ACHN (cell line): ENCODE data around the gene CIAO2B.

Experiments used
- DNase-seq: peaks from one replicate; pipeline ENCODE4 v3.0.0-alpha.2; 2015
- in situ Hi-C: cut with HindIII; loops from 2 replicates; pipeline ENCODE4 v1.10.0; 2017; ENCODE audit warnings: low sequenced_read_pairs, low pct_ligation_motif_present, low pct_unique_long_range_greater_than_20kb

CIAO2B gene

DNA sequence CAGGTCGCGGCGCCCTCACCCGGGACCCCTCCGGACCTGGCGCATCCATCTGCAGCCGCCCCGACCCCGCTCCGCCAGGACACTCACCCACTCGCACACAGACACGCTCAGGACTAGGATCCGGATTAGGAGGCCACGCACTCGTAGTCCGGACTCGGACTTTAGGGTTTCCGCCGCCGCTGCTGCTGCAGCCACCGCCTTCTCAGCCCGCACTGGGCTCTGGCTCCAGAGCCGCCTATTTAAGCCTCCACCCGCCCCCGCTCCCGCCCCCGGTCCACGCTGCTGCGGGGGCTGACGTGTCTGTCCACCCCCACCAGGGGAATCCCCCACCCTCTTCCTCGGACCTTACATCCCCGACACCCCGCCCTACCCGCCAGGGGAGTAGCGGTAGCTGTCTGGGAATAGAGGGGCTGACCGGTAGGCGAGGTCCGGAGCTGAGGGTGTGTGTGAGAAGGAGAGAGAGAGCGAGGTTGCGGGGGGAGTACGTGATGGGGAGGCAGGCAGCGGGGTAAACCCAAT, 8.8 kb downstream of the CIAO2B start, which contains the start of gene RRAD:
RRAD (minus strand) TSS at position 214 of the 519 bp plus-strand sequence. CDS start 356 bp downstream, outside the sequence.
- peak; percentile 93 for DNase-seq
- in situ Hi-C loops = no loop called here

DNA sequence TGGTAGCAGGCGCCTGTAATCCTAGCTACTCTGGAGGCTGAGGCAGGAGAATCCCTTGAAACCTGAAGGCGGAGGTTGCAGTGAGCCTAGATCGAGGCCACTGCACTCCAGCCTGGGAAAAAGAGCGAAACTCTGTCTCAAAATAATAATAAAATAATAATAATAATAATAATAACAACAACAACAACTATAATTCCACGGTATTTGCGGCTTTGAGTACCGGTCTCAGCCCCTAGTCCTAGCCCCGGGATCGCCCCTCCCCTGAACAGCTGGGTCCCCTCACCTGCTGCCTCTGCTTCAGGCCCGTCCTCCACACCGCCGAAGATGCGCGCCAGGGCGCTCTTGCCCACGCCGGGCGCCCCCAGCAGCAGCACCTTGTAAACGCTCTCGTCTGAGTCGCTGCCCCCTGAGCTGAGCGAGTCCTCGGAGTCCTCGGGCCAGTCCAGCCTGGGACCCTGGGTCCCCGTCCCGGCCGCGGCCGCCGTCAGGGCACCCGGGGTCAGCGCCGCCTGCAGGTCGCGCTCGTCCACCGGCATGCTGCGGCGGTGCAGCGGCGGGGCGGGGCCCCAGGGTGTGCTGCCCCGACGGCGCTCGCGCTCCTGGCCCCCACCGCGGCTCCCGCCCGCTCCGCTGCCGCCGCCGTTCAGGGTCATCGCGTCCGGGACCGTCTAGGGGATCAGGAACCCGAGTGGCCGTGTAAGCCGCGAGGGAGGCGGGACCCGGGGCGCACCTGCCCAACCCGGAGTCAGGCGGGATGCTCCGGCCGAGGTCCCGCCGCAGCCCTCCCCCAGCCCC, 9.5 kb downstream of the CIAO2B start:
- in situ Hi-C loops = no loop called here
- DNase-seq = peak; percentile 63

DNA sequence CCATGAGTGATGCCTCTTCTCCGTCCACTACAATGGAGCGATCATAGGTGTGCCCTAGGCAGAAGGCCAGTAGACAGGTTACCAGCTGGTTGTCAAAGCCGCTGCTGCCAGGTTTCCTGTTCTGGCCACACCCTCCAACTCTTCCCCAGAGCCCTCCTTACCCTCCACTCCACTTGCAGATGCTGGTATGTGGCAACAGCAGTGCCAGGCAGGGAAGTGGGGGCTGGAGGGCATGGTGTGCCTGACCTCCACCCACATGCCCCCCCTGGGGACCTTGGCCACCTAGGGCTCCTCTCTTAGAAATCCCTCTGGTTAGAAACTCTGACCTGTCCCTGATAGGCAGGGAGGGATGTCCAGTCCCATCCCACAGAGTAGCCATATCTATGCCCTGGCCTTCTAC, 10.3 kb downstream of the CIAO2B start:
- in situ Hi-C loops = no loop called here
- DNase-seq = no peak

DNA sequence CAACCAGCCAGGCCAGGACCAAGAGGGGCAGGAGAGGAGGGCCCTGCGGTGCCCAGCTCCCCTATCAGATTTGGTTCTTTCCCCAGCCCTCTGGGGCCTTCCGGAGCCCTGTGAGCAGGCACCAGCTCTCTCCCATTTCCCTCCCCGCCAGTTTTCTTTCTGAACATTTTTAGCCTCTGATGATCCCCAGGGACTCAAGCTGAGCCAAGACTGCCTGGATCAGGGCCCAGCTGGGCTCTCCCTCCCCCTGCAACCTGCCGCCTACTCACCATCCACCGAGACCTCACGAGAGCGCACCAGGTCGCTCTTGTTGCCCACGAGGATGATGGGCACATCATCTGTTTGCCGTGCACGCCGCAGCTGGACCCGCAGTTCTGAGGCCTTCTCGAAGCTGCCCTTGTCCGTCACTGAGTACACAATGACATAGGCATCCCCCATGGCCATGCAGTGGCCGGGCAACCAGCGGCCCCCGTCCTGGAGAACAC, 10.9 kb downstream of the CIAO2B start:
- in situ Hi-C loops = no loop called here
- peak; percentile 30 for DNase-seq

DNA sequence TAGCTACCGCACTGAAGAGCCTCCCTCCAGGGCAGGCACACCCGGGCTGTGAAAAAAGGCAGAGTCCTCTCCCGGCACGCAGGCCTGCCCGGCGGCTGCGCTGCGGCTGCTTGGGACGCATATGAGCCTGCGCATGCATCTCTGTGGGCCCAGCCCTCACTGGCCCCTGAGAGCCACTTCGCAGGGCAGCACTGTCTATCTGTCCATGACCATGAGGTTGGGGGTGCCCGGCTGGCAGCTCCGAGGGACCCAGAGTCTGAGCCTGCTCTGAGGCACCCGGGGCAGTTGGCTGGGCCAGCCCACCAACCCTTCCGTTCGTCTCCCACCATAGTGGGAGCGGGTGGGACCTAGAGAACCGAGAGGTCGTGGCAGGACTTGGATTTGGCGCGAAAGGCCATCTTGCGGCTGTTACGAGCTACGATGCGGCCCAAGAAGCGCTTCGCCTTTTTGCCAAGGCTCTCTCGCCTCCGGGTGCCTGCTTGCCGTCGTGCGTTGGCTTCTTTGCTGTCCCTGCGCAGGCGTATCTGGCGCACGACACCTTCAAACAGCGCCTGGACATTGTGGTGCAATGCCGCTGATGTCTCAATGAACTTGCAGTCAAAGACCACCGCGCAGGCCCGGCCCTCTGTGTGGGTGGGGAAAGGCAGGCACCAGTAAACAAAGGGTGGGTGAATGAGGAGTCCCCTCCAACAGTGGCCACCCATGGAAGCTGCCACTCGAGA, 12.3 kb downstream of the CIAO2B start:
- in situ Hi-C loops = no loop called here
- no peak for DNase-seq

DNA sequence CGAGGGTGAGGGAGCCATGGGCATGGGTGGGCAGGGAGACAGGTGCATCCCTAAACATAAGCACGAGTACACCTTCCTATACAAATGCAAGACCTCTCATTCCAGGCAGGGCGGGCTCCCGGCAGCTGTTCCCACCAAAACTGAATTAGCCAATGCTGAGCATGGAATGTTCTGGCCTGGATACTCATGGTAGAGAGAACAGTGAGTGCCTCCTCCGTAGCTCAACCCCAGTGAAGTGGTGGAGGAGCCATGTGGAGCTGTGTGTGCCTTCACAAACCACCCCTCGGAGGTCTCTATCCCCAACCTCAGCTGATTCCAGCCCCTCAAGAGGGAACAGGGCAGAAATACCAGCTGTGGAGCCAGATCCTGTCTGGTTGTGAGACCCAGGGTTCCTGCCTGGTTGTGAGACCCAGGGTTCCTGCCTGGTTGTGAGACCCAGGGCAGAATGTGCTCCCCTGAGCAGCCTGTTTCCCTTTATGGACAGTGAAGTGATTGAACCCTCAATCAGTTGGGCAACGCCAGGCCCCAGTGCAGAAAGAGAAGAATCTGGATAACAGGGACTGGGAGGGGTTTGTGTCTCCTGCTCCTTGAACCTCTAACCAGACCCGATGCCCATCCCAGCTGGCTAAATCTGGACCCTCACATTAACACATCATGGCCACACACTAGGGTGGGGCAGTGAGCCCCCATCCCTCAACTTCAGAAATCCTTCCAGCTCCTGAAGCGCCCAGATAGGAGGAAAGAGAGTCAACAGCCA, 13.1 kb downstream of the CIAO2B start:
- DNase-seq = peak; percentile 26
- in situ Hi-C loops = no loop called here

DNA sequence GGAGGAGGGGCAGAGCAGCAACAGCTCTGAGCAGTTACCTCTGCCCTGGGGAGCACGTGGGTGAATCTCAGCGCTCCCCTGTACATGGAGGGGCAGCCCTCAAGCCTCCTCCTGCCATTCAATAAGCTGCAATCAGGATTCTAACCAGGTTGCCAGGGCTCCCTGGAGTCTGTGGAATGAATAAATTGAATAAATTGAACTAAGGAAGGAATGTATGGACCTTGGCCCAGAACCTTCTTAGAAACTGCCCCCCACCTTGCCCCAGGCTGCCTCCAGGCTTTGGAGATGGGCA, 14.0 kb downstream of the CIAO2B start:
- peak; percentile 28 for DNase-seq
- in situ Hi-C loops = no loop called here

DNA sequence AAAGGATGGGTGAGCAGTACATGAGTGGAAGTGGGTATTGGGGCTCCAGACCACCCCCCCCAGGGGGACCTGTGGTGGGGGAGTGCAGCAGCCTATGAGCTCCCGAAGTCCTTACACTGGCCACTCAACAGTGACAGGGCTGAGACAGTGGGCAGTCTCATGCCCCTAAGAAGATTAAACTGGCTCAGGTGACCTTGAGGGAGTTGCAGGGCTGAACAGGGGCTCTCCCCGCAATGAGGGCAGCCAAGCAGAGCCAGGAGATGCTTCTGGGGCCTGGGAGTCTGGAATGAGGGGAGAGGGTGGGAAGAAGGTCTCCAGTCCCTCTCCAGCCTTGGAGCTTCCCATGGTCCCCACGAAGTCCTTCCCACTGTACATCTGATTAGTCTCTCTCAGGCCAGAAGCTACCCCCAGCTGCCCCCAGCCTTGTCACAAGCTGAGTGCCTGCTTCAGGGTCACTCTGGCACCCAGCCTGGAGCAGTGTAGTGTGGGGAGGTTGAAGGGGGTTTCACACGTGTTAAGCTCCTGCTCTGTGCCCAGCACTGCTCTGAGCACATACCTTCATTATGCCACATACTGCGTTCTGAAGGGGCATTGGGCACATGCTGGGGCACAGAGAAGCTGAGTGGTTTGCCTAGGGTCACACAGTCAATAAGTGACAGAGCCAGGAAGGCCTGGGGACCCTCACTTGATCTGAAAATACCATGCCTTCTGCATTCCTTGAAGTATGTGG, 14.5 kb downstream of the CIAO2B start:
- peak; percentile 32 for DNase-seq
- in situ Hi-C loops = no loop called here

DNA sequence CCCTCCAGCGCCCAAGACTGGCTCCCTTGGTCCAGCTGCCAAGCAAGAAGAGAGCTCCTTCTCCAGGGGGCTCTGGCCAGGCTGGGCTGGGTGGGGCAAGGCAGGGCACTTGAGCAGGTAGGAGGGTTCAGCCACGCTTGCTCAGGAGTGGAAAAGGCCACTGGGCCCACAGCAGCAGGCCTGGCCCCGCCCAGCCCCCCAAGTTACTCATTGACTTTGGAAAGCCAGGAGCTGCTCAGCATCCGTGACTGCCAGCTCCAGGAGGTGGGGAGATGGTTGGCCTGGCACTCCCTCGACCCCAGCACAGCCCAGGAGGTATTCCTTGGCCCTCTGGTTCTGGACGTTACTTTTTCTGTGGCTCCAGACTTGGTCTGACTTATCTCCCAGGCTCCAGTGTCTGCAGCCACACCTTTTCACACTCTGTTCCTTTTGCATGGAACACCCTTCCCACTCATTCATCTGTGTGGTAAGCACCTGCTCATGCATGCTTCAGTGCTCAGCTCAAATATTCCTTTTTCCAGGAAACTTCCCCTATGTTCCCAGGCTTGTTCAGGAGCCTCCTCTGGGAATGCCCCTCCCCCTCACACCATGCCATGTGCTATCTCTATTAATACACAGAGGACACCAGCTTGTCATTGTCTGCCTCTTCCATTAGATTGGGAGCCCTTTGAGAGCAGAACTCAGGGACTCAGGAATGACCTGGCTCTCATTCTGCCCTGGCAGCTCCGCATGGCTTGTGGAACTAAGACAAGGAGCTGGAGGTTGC, 15.2 kb downstream of the CIAO2B start, which contains the start of gene CDH16:
CDH16 (minus strand) TSS at position 83 of the 766 bp plus-strand sequence. CDS start 820 bp downstream, outside the sequence.
- in situ Hi-C loops = no loop called here
- peak; percentile 93 for DNase-seq

DNA sequence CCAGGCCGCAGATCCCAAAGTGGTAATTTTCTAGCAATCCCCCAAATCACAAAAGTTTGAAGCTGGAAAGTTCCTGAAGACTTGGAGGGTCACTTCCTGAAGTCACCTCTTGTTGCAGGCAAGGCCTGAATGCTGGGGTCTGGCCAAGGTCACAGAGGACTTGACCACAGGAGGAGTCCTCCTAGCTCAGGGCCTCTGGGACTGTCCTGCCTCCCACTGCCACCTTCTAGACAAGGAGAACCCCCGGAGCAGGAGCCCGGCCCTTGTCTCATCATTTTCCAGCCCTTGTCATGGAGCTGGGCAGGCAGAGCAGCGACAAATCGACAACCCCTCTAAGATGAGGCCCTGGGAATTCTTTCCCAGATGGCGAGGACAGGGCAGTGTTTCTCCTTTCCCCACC, 15.8 kb downstream of the CIAO2B start:
- DNase-seq = no peak
- in situ Hi-C loops = no loop called here

DNA sequence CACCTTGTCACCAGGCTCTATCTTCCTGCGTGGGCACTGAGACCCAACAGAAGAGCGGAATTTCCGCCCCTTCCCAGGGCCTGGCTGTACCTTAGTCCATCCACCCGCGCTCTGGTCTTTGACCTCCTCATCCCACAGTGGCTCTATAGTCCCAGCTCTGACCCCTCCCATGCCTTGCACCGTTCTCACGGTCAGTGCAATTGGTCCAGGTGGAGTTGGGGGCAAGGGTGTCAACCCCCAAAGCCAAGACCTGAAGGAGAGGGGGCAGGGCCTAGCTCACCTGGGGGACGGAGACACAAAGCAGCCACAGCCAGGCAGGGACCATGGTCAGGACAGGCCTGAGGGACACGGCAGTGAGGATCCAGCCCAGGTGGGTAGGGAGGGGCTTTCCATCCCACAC, 16.5 kb downstream of the CIAO2B start:
- no peak for DNase-seq
- in situ Hi-C loops = no loop called here

DNA sequence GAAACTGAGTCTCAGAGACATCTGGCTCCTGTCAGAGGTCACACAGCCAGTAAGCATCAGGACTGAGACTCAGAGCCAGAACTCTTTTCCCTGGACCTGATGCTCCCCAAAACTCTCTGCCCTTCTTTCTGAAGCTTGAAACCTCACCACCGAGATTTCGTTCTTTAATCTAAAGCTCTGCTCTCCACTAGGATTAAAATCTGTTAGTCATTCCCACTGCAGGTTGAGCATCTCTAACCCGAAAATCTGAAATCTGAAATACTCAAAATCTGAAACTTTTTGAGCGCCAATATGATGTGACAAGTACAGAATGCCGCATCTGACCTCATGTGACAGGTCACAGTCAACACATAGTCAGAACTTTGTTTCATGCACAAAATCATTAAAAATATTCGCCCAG, 17.7 kb downstream of the CIAO2B start:
- in situ Hi-C loops = no loop called here
- DNase-seq = no peak

DNA sequence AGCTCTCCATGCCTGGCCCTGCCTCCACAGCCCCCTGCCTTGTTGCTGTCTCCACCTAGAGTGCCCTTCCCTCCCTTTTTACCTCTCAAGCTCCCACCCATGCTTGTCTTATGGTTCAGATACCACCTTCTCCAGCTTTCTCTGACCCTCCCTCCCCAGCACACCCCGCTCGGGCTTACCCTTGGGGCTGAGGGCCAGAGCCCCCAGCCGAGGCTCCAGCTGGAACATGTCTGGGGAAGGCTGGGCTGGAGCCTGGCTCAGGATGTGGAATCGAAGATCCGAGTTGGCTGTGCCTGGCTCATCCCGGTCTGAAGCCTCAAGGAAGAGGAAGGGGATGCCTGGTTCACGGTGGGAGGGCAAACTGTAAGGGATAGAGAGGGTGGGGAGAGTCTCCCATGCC, 19.2 kb downstream of the CIAO2B start:
- in situ Hi-C loops = no loop called here
- DNase-seq = no peak

DNA sequence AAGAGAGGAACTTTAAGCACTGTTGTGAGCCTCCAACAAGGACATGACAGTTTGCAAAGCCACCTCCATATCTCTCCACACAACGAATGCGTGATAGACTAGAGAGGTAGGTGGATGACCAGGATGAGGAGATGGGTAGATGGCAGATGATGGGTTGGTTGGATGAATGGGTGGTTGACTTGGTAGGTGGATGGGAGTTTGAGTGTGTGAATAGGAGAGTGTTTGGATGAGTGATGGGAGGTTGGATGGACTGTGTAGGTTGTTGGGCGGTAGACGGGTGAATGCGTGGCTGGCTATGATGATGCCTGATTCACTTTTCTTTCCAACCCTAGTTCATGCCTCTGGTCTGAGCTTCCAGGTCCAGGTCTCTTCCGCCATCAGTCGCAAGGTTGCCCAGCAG, 19.7 kb downstream of the CIAO2B start:
- in situ Hi-C loops = no loop called here
- no peak for DNase-seq

DNA sequence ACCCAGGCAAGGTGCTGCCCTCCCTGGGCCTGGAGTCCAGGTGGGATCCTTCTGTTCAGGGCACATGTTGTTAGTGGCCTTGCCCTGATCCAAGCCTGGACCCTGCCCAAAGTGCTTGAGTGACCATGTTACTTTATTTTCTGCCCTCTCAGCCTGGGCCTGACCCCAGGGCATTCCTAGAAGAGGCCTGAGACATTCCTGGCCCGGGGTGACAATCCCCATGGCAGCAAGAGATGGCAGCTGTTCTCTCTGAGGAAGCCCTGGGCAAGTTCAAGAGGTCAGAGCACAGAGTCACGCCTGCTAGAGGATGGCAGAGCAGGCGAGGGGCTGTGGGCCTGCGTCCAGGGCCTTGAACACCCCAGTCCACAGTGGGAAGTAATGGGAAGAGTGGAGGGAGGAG, 20.5 kb downstream of the CIAO2B start:
- no peak for DNase-seq
- in situ Hi-C loops = no loop called here

DNA sequence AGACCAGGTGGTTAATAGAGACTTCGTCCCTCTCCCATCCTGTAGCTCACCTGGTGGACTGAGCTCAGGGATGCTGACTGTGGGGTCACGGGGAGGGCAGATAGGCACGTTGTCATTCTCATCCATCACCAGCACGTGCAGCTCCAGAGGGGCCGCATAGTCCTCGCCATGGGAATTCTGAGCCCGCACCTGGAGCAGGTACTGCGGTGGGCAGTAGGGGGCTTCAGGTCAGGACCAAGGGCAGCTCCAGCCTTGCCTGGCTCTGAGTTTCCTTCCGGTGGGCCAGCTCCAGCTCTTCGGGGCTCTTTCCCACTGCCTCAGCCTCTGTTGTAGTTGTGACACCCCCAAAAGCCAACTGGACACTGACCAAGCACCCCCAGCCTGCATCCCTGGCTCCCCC, 21.1 kb downstream of the CIAO2B start:
- DNase-seq = no peak
- in situ Hi-C loops = no loop called here

DNA sequence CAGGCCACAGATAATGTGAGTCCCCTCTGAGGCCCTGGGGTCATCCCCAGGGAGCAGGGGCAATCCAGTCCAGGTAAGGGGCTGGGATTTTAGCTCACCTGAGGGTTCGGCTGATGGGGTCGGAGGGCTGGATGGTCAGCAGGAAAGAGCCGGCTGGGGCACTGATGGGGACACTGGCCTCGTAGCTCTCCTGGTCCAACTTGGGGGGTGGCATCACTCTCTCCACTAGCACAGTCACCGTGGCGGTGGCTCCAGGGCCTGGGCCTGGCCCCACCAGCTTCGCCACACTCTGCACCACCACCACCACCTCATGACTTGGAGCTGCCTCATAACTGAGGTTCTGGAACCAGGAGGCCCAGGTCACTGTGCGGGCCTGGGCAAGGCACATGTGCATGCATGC, 22.4 kb downstream of the CIAO2B start:
- no peak for DNase-seq
- in situ Hi-C loops = no loop called here

DNA sequence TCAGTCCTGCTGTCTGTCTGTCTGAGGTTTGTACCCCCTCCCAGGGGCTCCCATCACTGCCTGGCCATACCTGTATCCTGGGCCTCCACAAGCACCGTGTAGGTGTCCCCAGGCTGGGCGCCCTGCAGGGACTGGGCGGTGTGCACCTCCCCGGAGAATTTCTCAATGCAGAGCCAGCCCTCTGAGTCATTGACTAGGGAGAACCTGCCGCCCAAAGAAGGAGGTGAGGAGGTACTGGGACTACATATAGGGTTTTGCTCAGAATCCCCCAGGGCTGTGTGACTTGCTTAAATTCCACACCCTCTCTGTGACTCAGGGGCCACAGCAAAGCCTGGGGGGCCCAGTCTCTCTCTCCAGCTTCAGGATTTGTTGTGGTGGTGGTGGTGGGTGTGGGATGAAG, 23.1 kb downstream of the CIAO2B start:
- in situ Hi-C loops = no loop called here
- no peak for DNase-seq
